ENCODE results near the gene SMCO3.

Gene SMCO3

GRCh38 chr12:14814014-14814413, at the start of gene SMCO3:
Gene SMCO3 (minus strand): TSS chr12:14814182. CDS start chr12:14806680, 7,502 bp downstream.
- no peak for DNase-seq

- no peak for DNase-seq
Measured at GRCh38 chr12:14860490-14860889, 46.5 kb upstream of the SMCO3 start.

GRCh38 chr12:14858513-14858912, 44.5 kb upstream of the SMCO3 start:
- DNase-seq: no peak

GRCh38 chr12:14854586-14855183, 40.7 kb upstream of the SMCO3 start:
- peak; percentile 23 for DNase-seq

GRCh38 chr12:14853961-14854360, 40.0 kb upstream of the SMCO3 start:
- DNase-seq: no peak

GRCh38 chr12:14852880-14853279, 38.9 kb upstream of the SMCO3 start:
- no peak for DNase-seq

GRCh38 chr12:14850929-14851663, 37.1 kb upstream of the SMCO3 start:
- no peak for DNase-seq

- peak; percentile 27 for DNase-seq
Measured at GRCh38 chr12:14849661-14850060, 35.7 kb upstream of the SMCO3 start.

- DNase-seq: no peak
Measured at GRCh38 chr12:14846876-14847580, 33.0 kb upstream of the SMCO3 start.

GRCh38 chr12:14846042-14846587, 32.1 kb upstream of the SMCO3 start:
- no peak for DNase-seq

- peak; percentile 62 for DNase-seq
Measured at GRCh38 chr12:14845350-14845750, 31.4 kb upstream of the SMCO3 start.

- DNase-seq: no peak
Measured at GRCh38 chr12:14844401-14844800, 30.4 kb upstream of the SMCO3 start.

GRCh38 chr12:14843425-14843887, 29.5 kb upstream of the SMCO3 start, which contains the start of gene ART4:
Gene ART4 (minus strand): TSS chr12:14843526. CDS start chr12:14843113, 413 bp downstream.
- no peak for DNase-seq

- DNase-seq: no peak
Measured at GRCh38 chr12:14842315-14842714, 28.3 kb upstream of the SMCO3 start.

- peak; percentile 86 for DNase-seq
Measured at GRCh38 chr12:14841761-14842160, 27.8 kb upstream of the SMCO3 start.

- no peak for DNase-seq
Measured at GRCh38 chr12:14840616-14841015, 26.6 kb upstream of the SMCO3 start.

GRCh38 chr12:14839262-14839661, 25.3 kb upstream of the SMCO3 start:
- no peak for DNase-seq

GRCh38 chr12:14836336-14837210, 22.6 kb upstream of the SMCO3 start:
- DNase-seq: peak; percentile 88

GRCh38 chr12:14834509-14834908, 20.5 kb upstream of the SMCO3 start:
- no peak for DNase-seq

- peak; percentile 37 for DNase-seq
Measured at GRCh38 chr12:14833952-14834351, 20.0 kb upstream of the SMCO3 start.

- no peak for DNase-seq
Measured at GRCh38 chr12:14833336-14833735, 19.4 kb upstream of the SMCO3 start.

GRCh38 chr12:14828892-14829291, 14.9 kb upstream of the SMCO3 start:
- no peak for DNase-seq
